ENCODE data around the gene BCKDK.

DNA sequence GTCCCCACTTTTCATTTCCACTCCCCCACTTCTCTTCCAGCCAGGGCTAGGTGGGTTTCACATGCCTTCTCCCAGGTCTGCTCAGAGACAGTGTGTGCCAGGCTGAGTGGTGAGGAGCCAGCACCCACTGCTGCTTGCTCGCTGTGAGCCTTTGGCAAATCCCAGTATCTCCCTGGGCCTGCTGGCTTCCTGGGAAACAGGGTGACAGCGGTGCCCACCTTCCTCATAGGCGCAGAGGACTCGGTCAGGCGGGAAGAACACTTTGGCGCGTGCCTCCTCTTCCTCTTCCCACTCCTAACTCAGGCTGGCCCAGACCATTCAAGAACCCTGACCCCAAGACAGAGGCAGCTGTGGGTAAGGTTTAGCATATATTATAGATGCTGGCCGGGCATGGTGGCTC, 19.0 kb upstream of the BCKDK start:
- TF ChIP-seq, protein P1, sequence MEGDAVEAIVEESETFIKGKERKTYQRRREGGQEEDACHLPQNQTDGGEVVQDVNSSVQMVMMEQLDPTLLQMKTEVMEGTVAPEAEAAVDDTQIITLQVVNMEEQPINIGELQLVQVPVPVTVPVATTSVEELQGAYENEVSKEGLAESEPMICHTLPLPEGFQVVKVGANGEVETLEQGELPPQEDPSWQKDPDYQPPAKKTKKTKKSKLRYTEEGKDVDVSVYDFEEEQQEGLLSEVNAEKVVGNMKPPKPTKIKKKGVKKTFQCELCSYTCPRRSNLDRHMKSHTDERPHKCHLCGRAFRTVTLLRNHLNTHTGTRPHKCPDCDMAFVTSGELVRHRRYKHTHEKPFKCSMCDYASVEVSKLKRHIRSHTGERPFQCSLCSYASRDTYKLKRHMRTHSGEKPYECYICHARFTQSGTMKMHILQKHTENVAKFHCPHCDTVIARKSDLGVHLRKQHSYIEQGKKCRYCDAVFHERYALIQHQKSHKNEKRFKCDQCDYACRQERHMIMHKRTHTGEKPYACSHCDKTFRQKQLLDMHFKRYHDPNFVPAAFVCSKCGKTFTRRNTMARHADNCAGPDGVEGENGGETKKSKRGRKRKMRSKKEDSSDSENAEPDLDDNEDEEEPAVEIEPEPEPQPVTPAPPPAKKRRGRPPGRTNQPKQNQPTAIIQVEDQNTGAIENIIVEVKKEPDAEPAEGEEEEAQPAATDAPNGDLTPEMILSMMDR (IDR thresholded peaks at IDR 0.05), result no peak
- TF ChIP-seq POLR2A (IDR thresholded peaks at IDR 0.05), result no peak

Data from breast epithelium (tissue), 3 donors.